Endothelial cell of umbilical vein (primary cell): Measurements from ENCODE around the gene ANKAR. TPM values are rescaled to one million over a fixed set of nuclear protein-coding genes. Genes with fewer than 3 reads are reported as not detected.

ENCODE experiments used
- BruUV-seq: library from RNA; stranded (reverse); fragments of 400-500 nt; replicated peaks from 2 replicates; lab custom pipeline; 2021; lab: Mats Ljungman, UMichigan
- CTCF ChIA-PET: fragments of 300-600, 350-600 bp; sonication (Branson Sonifier 250); formaldehyde crosslinking; loops from one replicate; lab custom pipeline; 2021; ENCODE audit warnings: antibody characterized with exemption, inconsistent platforms; lab: Charles Lee
- POLR2A ChIA-PET: fragments of 300-600, 350-600 bp; sonication (Branson Sonifier 250); formaldehyde crosslinking; loops from one replicate; lab custom pipeline; 2021; ENCODE audit warnings: antibody characterized with exemption, inconsistent platforms; lab: Charles Lee
- DNase-seq: peaks from one replicate; pipeline ENCODE4 v3.0.0-alpha.2; 2011; ENCODE audit warnings: low read depth, low spot score
- FAIRE-seq: peaks from 2 replicates; lab custom pipeline; 2011; peaks lifted over from hg19 to GRCh38; lab: Jason Lieb, UNC
- H2AFZ ChIP-seq: 2 replicates; pipeline ENCODE4 v1.6.0; 2012; ENCODE audit warnings: low read depth, low read length, control low read depth, inconsistent platforms
- H3K27ac ChIP-seq: 2 replicates; pipeline ENCODE4 v1.5.1; 2011; ENCODE audit warnings: low read depth, mild to moderate bottlenecking, control low read depth, low read length, moderate library complexity; ENCODE audit not compliant: insufficient read depth
- H3K27me3 ChIP-seq, 2 experiments: 2 replicates each; pipeline versions ENCODE4 v1.6.0 to v1.6.1; 2011; ENCODE audit warnings: low read length in 2 of 2, mixed read lengths in 1 of 2; ENCODE audit not compliant: control insufficient read depth in 2 of 2, insufficient read depth in 2 of 2
- H3K36me3 ChIP-seq, 2 experiments: 2 replicates in 1 of 2; 3 replicates in 1 of 2; pipeline ENCODE4 v1.5.1; 2011; ENCODE audit warnings: low read length in 2 of 2, mild to moderate bottlenecking in 1 of 2, moderate library complexity in 1 of 2; ENCODE audit not compliant: control insufficient read depth in 2 of 2, insufficient read depth in 2 of 2; ENCODE audit errors: extremely low read depth in 1 of 2
- H3K4me1 ChIP-seq: 3 replicates; pipeline ENCODE4 v1.5.1; 2011; ENCODE audit warnings: mild to moderate bottlenecking, low read length; ENCODE audit not compliant: control insufficient read depth, insufficient read depth; ENCODE audit errors: extremely low read depth
- H3K4me2 ChIP-seq: 2 replicates; pipeline ENCODE4 v1.6.1; 2011; ENCODE audit warnings: low read length, control low read depth, mixed read lengths; ENCODE audit not compliant: insufficient read depth
- H3K4me3 ChIP-seq, 3 experiments: fragments of 200-600 bp in 1 of 3; sonication (generic), shearing (Covaris generic) in 1 of 3; replicated peaks in 1 of 3; 2 replicates each; pipeline ENCODE4 v1.5.1; 2011 to 2016; ENCODE audit warnings: control low read depth in 3 of 3, low read length in 3 of 3, mild to moderate bottlenecking in 2 of 3, inconsistent platforms in 1 of 3, low read depth in 1 of 3, moderate library complexity in 1 of 3; ENCODE audit not compliant: insufficient read depth in 1 of 3
- H3K79me2 ChIP-seq: 2 replicates; pipeline ENCODE4 v1.6.0; 2012; ENCODE audit warnings: low read length, inconsistent platforms; ENCODE audit not compliant: control insufficient read depth, insufficient read depth
- H3K9ac ChIP-seq: replicated peaks from 2 replicates; pipeline ENCODE3; 2011; ENCODE audit warnings: low read length, control low read depth; ENCODE audit not compliant: insufficient read depth; ENCODE audit errors: extremely low read depth
- H3K9me1 ChIP-seq: replicated peaks from 3 replicates; pipeline ENCODE4 v1.6.0; 2011; ENCODE audit warnings: mild to moderate bottlenecking, low read length; ENCODE audit not compliant: control insufficient read depth, insufficient read depth; ENCODE audit errors: extremely low read depth
- H3K9me3 ChIP-seq: replicated peaks from 2 replicates; pipeline ENCODE4 v1.5.1; 2012; ENCODE audit warnings: low read length, inconsistent platforms; ENCODE audit not compliant: control insufficient read depth, insufficient read depth
- H4K20me1 ChIP-seq: replicated peaks from 2 replicates; pipeline ENCODE3; 2011; ENCODE audit warnings: mild to moderate bottlenecking, low read length; ENCODE audit not compliant: control insufficient read depth, insufficient read depth; ENCODE audit errors: extremely low read depth
- CTCF ChIP-seq, 2 donors: IDR thresholded peaks; 1 replicate in 1 of 2; 2 replicates in 1 of 2; pipeline ENCODE4 v1.5.1; 2011; ENCODE audit warnings: low read length in 2 of 2, mild to moderate bottlenecking in 2 of 2, moderate library complexity in 2 of 2, control low read depth in 1 of 2, inconsistent platforms in 1 of 2, low read depth in 1 of 2; ENCODE audit not compliant: insufficient read depth in 1 of 2; ENCODE audit errors: extremely low read depth in 1 of 2
- EZH2 ChIP-seq: IDR thresholded peaks from 2 replicates; pipeline ENCODE4 v1.6.1; 2012; ENCODE audit warnings: borderline replicate concordance, low read depth, mild to moderate bottlenecking, moderate library complexity, low read length, inconsistent platforms; ENCODE audit not compliant: severe bottlenecking
- FOS ChIP-seq: IDR thresholded peaks from 2 replicates; pipeline ENCODE4 v1.6.1; 2011; ENCODE audit warnings: mild to moderate bottlenecking, low read length, moderate library complexity, borderline replicate concordance; ENCODE audit not compliant: insufficient read depth
- GATA2 ChIP-seq: IDR thresholded peaks from 2 replicates; pipeline ENCODE4 v1.7.0; 2011; ENCODE audit warnings: low read depth, mild to moderate bottlenecking, moderate library complexity, mixed read lengths, low read length; ENCODE audit not compliant: insufficient read length, insufficient read depth
- JUN ChIP-seq: IDR thresholded peaks from 2 replicates; pipeline ENCODE4 v1.6.1; 2011; ENCODE audit warnings: borderline replicate concordance, low read depth; ENCODE audit not compliant: insufficient read length, insufficient read depth
- MAX ChIP-seq: IDR thresholded peaks from 2 replicates; pipeline ENCODE4 v1.6.1; 2011; ENCODE audit not compliant: insufficient read depth, insufficient read length
- MYC ChIP-seq: IDR thresholded peaks from one replicate; pipeline ENCODE4 v1.6.1; 2011; ENCODE audit warnings: mild to moderate bottlenecking, low read depth, low read length
- POLR2A ChIP-seq: IDR thresholded peaks from 2 replicates; pipeline ENCODE4 v1.6.1; 2012; ENCODE audit warnings: low read depth, mild to moderate bottlenecking, control low read depth, low read length
- POLR2AphosphoS5 ChIP-seq: IDR thresholded peaks from 2 replicates; pipeline ENCODE4 v1.6.1; 2012; ENCODE audit warnings: low read depth, mild to moderate bottlenecking, control low read depth, low read length, moderate library complexity; ENCODE audit not compliant: insufficient read depth
- dilution Hi-C: fragments of 300-500 bp; cut with MboI; formaldehyde crosslinking; loops from one replicate; pipeline ENCODE4 v1.15.0; 2019; ENCODE audit warnings: low sequenced_read_pairs; ENCODE audit not compliant: extremely low pct_ligation_motif_present
- intact Hi-C: fragments of 100-400 bp; cut with micrococcal nuclease; formaldehyde crosslinking; loops from one replicate; pipeline ENCODE4 v1.10.0; 2022
- polyA plus RNA-seq, 4 experiments: library from polyadenylated mRNA; depleted of rRNA in 3 of 4; stranded (reverse) in 3 of 4; unstranded in 1 of 4; fragments of >200 nt; gene quantifications; 2 replicates each; pipeline versions ENCODE4 v1.2.1 to v1.2.3, GENCODE V29; 2011 to 2012; ENCODE audit warnings: missing spikeins in 1 of 4
- total RNA-seq: library from RNA; stranded (reverse); gene quantifications from 2 replicates; pipeline ENCODE4 v1.2.3, GENCODE V29; 2021

Gene ANKAR
- total and polyA plus RNA-seq, 2 donors (not counting 3 experiments of a cell fraction or from before 2014, with no cell fraction given): 1.3 to 4.3 TPM

- intact Hi-C loops: no loop called here
- no peak overlapping the region for H3K9ac ChIP-seq
- dilution Hi-C loops: no loop called here
- no peaks in the 10 kb centered on the region for H3K9me1 ChIP-seq
- no peak overlapping the region for H3K4me3 ChIP-seq
- TF ChIP-seq CTCF (IDR thresholded peaks at IDR 0.05; ENCODE audit: extremely low read depth in 1 of 2, insufficient read depth in 1 of 2, low read depth in 1 of 2, low read length in 2 of 2): no peak
- no peak for FAIRE-seq
- ChIA-PET CTCF (interaction anchor here (1.2 to 2.4 kb wide), 5 partner anchors 9 to 79 kb away, joined by 3 to 16 read pairs (median 5); partner anchors contain the start of genes ANKAR, ASNSD1 and OSGEPL1), POLR2A (no interaction called here)
- no peak overlapping the region for H3K27ac ChIP-seq
- H2AFZ ChIP-seq: no peak overlapping the region
- DNase-seq: no peak
- H3K9me3 ChIP-seq: no peaks in the 10 kb centered on the region
- no peak overlapping the region for H3K4me2 ChIP-seq
- H3K27me3 ChIP-seq: no peaks in the 10 kb centered on the region
- no TSS peak for BruUV-seq
- no peaks in the 10 kb centered on the region for H3K36me3 ChIP-seq
- peaks cover 10% of the 10 kb centered on the region for H3K4me1 ChIP-seq
- no peaks in the 10 kb centered on the region for H3K79me2 ChIP-seq
- H4K20me1 ChIP-seq: no peaks in the 10 kb centered on the region
Measured at GRCh38 chr2:189683348-189683747, 8.9 kb downstream of the ANKAR start.

- no peak overlapping the region for H3K4me3 ChIP-seq
- DNase-seq: no peak
- dilution Hi-C loops (no loop called here), intact Hi-C loops (loop anchor here (1.0 kb wide), 1 partner anchor 11 kb away; the partner anchor contains the start of gene ANKAR)
- H3K27ac ChIP-seq: no peak overlapping the region
- peaks cover 10% of the 10 kb centered on the region for H3K4me1 ChIP-seq
- no peaks in the 10 kb centered on the region for H3K9me3 ChIP-seq
- H4K20me1 ChIP-seq: no peaks in the 10 kb centered on the region
- H3K4me2 ChIP-seq: no peak overlapping the region
- H3K36me3 ChIP-seq: no peaks in the 10 kb centered on the region
- ChIA-PET CTCF (interaction anchor here (0.8 to 2.4 kb wide), 4 partner anchors 9 to 24 kb away, joined by 4 to 16 read pairs (median 10); partner anchors contain the start of genes ANKAR and ASNSD1), POLR2A (no interaction called here)
- no peak overlapping the region for H2AFZ ChIP-seq
- H3K9ac ChIP-seq: no peak overlapping the region
- FAIRE-seq: no peak
- no TSS peak for BruUV-seq
- no peaks in the 10 kb centered on the region for H3K27me3 ChIP-seq
- TF ChIP-seq POLR2AphosphoS5: no peak
- no peak for TF ChIP-seq JUN
- TF ChIP-seq POLR2A: no peak
- TF ChIP-seq MAX: no peak
- TF ChIP-seq FOS: no peak
- no peak for TF ChIP-seq GATA2
- no peak for TF ChIP-seq EZH2
- TF ChIP-seq CTCF (IDR thresholded peaks at IDR 0.05; ENCODE audit: extremely low read depth in 1 of 2, insufficient read depth in 1 of 2, low read depth in 1 of 2, low read length in 2 of 2): no peak
- no peak for TF ChIP-seq MYC
- H3K79me2 ChIP-seq: no peaks in the 10 kb centered on the region
- no peaks in the 10 kb centered on the region for H3K9me1 ChIP-seq
Measured at GRCh38 chr2:189684811-189685210, 10.3 kb downstream of the ANKAR start.
